ENCODE data around the gene MICAL2. TPM values are rescaled to one million over a fixed set of nuclear protein-coding genes. Genes with fewer than 3 reads are reported as not detected.

Gene MICAL2
- total and polyA plus RNA-seq, 2 of the 13 experiments (the other 11 are each of a cell fraction or from before 2014, with no cell fraction given): 0.78 to 1.1 TPM

GRCh38 chr11:12114193-12115033 is 4.0 kb downstream of the MICAL2 start:
- peaks cover 37% of the 10 kb centered on the region for H3K4me1 ChIP-seq (ENCODE audit: insufficient read depth, low read length)
- H2AFZ ChIP-seq (ENCODE audit: low read length): no peak overlapping the region
- CTCF ChIA-PET (ENCODE audit: low intra/inter-chr PET ratio, low total read pairs): no interaction called here
- H3K4me3 ChIP-seq (replicated peaks in 1 of 3; ENCODE audit: insufficient read depth in 1 of 3, low read depth in 2 of 3, low read length in 3 of 3): no peak overlapping the region
- POLR2A ChIA-PET: no interaction called here
- no peak overlapping the region for H3K27ac ChIP-seq (ENCODE audit: extremely low read length, insufficient read depth, low read length)
- in situ Hi-C loops (cut with HindIII; ENCODE audit: extremely low pct_ligation_motif_present, low pct_unique_long_range_greater_than_20kb): loop anchor here (10.0 kb wide), 1 partner anchor 120 kb away; no protein-coding TSS in a partner anchor
- intact Hi-C loops (cut with micrococcal nuclease; ENCODE audit: unreplicated experiment): loop anchor here (10.0 kb wide), 1 partner anchor 60 kb away; no protein-coding TSS in a partner anchor
- WGBS (ENCODE audit: low lambda C conversion rate): 63% methylated on average over 21 of the region's 21 CpGs
- no peak overlapping the region for H3K4me2 ChIP-seq (ENCODE audit: low read depth, low read length)
- no TSS peak for BruUV-seq (replicated peaks)
- no peak for FAIRE-seq
- H3K79me2 ChIP-seq (ENCODE audit: insufficient read depth, low read length): no peaks in the 10 kb centered on the region
- DNase-seq (ENCODE audit: low spot score): no peak
- H3K27me3 ChIP-seq (ENCODE audit: control insufficient read depth in 1 of 2, insufficient read depth in 2 of 2, low read length in 2 of 2): no peaks in the 10 kb centered on the region; a peak in 1 of 5 replicates
- no peaks in the 10 kb centered on the region for H4K20me1 ChIP-seq (ENCODE audit: insufficient read depth, low read length)
- ATAC-seq: no peak
- no peaks in the 10 kb centered on the region for H3K9me3 ChIP-seq (ENCODE audit: low read length)
- TF ChIP-seq SNAPC5 (CRISPR knock-in tag; IDR thresholded peaks at IDR 0.05; ENCODE audit: borderline replicate concordance) (no peak), FOXP4 (CRISPR knock-in tag; IDR thresholded peaks at IDR 0.05) (no peak)
- H3K9ac ChIP-seq (ENCODE audit: insufficient read depth, low read depth, low read length): no peak overlapping the region
- no peaks in the 10 kb centered on the region for H3K36me3 ChIP-seq (replicated peaks in 1 of 2; ENCODE audit: control insufficient read depth in 1 of 2, insufficient read depth in 2 of 2, low read length in 2 of 2)

- Histone ChIP-seq H4K20me1 (ENCODE audit: insufficient read depth, low read length) (no peaks in the 10 kb centered on the region), H3K9me3 (ENCODE audit: low read length) (no peaks in the 10 kb centered on the region), H3K4me3 (replicated peaks in 1 of 3; ENCODE audit: insufficient read depth in 1 of 3, low read depth in 2 of 3, low read length in 3 of 3) (no peak overlapping the region), H3K27me3 (ENCODE audit: control insufficient read depth in 1 of 2, insufficient read depth in 2 of 2, low read length in 2 of 2) (no peaks in the 10 kb centered on the region), H3K9ac (ENCODE audit: insufficient read depth, low read depth, low read length) (no peak overlapping the region), H3K79me2 (ENCODE audit: insufficient read depth, low read length) (no peaks in the 10 kb centered on the region), H3K4me1 (ENCODE audit: insufficient read depth, low read length) (peaks cover 32% of the 10 kb centered on the region), H3K4me2 (ENCODE audit: low read depth, low read length) (no peak overlapping the region), H3K36me3 (replicated peaks in 1 of 2; ENCODE audit: control insufficient read depth in 1 of 2, insufficient read depth in 2 of 2, low read length in 2 of 2) (no peaks in the 10 kb centered on the region), H3K27ac (ENCODE audit: extremely low read length, insufficient read depth, low read length) (no peak overlapping the region), H2AFZ (ENCODE audit: low read length) (no peak overlapping the region)
- DNase-seq (ENCODE audit: low spot score): no peak
- in situ Hi-C loops (cut with HindIII; ENCODE audit: extremely low pct_ligation_motif_present, low pct_unique_long_range_greater_than_20kb): loop anchor here (10.0 kb wide), 1 partner anchor 118 kb away; no protein-coding TSS in a partner anchor
- POLR2A ChIA-PET: no interaction called here
- BruUV-seq (replicated peaks): no TSS peak
- FAIRE-seq: no peak
- intact Hi-C loops (cut with micrococcal nuclease; ENCODE audit: unreplicated experiment): loop anchor here (10.0 kb wide), 1 partner anchor 62 kb away; no protein-coding TSS in a partner anchor
- CTCF ChIA-PET (ENCODE audit: low intra/inter-chr PET ratio, low total read pairs): no interaction called here
- no peak for ATAC-seq
- WGBS (ENCODE audit: low lambda C conversion rate): 57% methylated on average over 6 of the region's 9 CpGs
- no peak for TF ChIP-seq ZNF616 (CRISPR knock-in tag; IDR thresholded peaks at IDR 0.05; ENCODE audit: low read depth)
- no peak for TF ChIP-seq BRF2 (CRISPR knock-in tag; IDR thresholded peaks at IDR 0.05)
These were observed 6.1 kb downstream of the MICAL2 start for GRCh38 chr11:12116425-12117032.
